Posterior vena cava (tissue), 2 donors: Measurements from ENCODE around the gene RRAS. TPM values are rescaled to one million over a fixed set of nuclear protein-coding genes. Genes with fewer than 3 reads are reported as not detected.

Experiments used
- DNase-seq: peaks from one replicate; pipeline ENCODE4 v3.0.0-alpha.2; 2020; ENCODE audit warnings: low spot score
- intact Hi-C, 2 donors: fragments of 100-400 bp; cut with DNase I; formaldehyde crosslinking; loops; one replicate each; pipeline versions ENCODE4 v1.14.1 to v1.14.2; 2022 to 2023
- long read RNA-seq, 2 donors: library from polyadenylated mRNA; unstranded; transcript quantifications; one replicate each; pipeline ENCODE4 v2.0.0, GENCODE V29; 2020 to 2021
- total RNA-seq, 2 donors: library from RNA; stranded (reverse); fragmentation: NEBNext Ultra II Directional; extraction: Animal tissue kit (Norgen Biotek cat#: 25700); gene quantifications; one replicate each; pipeline ENCODE4 v1.2.1, GENCODE V29; 2021
- donor health status: DM: yes; HTN: yes; CAD: no.
- donor health status: DM: yes; HTN: yes; CAD: no.

Gene RRAS
- 100 to 1,000 TPM; 124 to 173 TPM for total RNA-seq
- long read RNA-seq, donor 1, transcript RRAS-201 (6 exons, 1,044 nt): major isoform, 81 of 95 reads
- long read RNA-seq, donor 1, partial matches to known transcripts: 10 of 95 reads
- long read RNA-seq, donor 1, other reads (novel, unspliced or antisense): 4 of 95 reads
- long read RNA-seq, donor 2, transcript RRAS-201 (6 exons, 1,044 nt): major isoform, 14 of 28 reads
- long read RNA-seq, donor 2, partial matches to known transcripts: 14 of 28 reads
- long read RNA-seq, donor 2, other reads (novel, unspliced or antisense): 0 of 28 reads

GRCh38 chr19:49640113-49640898 lies at the start of gene RRAS:
Gene RRAS (minus strand): TSS chr19:49640143. CDS start chr19:49640098, 45 bp downstream.
- DNase-seq: peak; percentile 100
- intact Hi-C loops: no loop called here

- no peak for DNase-seq
These were observed 49.5 kb upstream of the RRAS start, which contains the start of gene ADM5 for GRCh38 chr19:49689133-49690078. Gene ADM5 (plus strand): TSS chr19:49689594. CDS start chr19:49689838, 244 bp downstream.

GRCh38 chr19:49688531-49689132 lies 48.7 kb upstream of the RRAS start:
- no peak for DNase-seq
- intact Hi-C loops: no loop called here

More at GRCh38 chr19:49689133-49690078, 49.5 kb upstream of the RRAS start, which contains the start of gene ADM5:
- intact Hi-C loops: no loop called here

- intact Hi-C loops: no loop called here
- DNase-seq: no peak
These were observed 47.8 kb upstream of the RRAS start for GRCh38 chr19:49687566-49688316.

- intact Hi-C loops: no loop called here
- no peak for DNase-seq
These were observed 47.2 kb upstream of the RRAS start for GRCh38 chr19:49687150-49687549.

GRCh38 chr19:49686503-49687088 lies 46.7 kb upstream of the RRAS start:
- DNase-seq: no peak
- intact Hi-C loops: no loop called here

GRCh38 chr19:49685845-49686332 lies 45.9 kb upstream of the RRAS start:
- DNase-seq: no peak
- intact Hi-C loops: no loop called here

GRCh38 chr19:49684983-49685553 lies 45.1 kb upstream of the RRAS start:
- intact Hi-C loops: no loop called here
- DNase-seq: no peak

- no peak for DNase-seq
- intact Hi-C loops: no loop called here
These were observed 44.5 kb upstream of the RRAS start for GRCh38 chr19:49684251-49684982.

GRCh38 chr19:49683814-49684250 lies 43.9 kb upstream of the RRAS start:
- no peak for DNase-seq
- intact Hi-C loops: no loop called here

GRCh38 chr19:49682274-49682673 lies 42.3 kb upstream of the RRAS start:
- intact Hi-C loops: no loop called here
- DNase-seq: no peak

- DNase-seq: no peak
These were observed 41.9 kb upstream of the RRAS start for GRCh38 chr19:49681830-49682229.

GRCh38 chr19:49680421-49681351 lies 40.7 kb upstream of the RRAS start:
- DNase-seq: peak; percentile 98
- intact Hi-C loops: no loop called here

More at GRCh38 chr19:49681830-49682229, 41.9 kb upstream of the RRAS start:
- intact Hi-C loops: no loop called here

- no peak for DNase-seq
- intact Hi-C loops: no loop called here
These were observed 39.9 kb upstream of the RRAS start for GRCh38 chr19:49679771-49680413.
